Effector memory CD8-positive, alpha-beta T cell (primary cell): ENCODE data around the gene PHACTR4.
"Not testable (repeated sequence)": the region's sequence is repeated elsewhere in the genome, so short reads cannot be mapped to it uniquely, and the experiment has no call there.

Source experiments
- ATAC-seq: fragments of 150-1000 bp; cut with Tn5 transposase; replicated peaks from 2 replicates; pipeline ENCODE4 v1.10.0; 2021; ENCODE audit warnings: mild to moderate bottlenecking, moderate library complexity
- DNase-seq, 3 experiments: peaks; one replicate each; pipeline ENCODE4 v3.0.0; 2021
- H3K27ac Mint-ChIP-seq, 2 donors: one replicate each; pipeline ENCODE4 v1.8.0; 2022; ENCODE audit warnings: mild to moderate bottlenecking in 2 of 2, mixed read lengths in 2 of 2, moderate library complexity in 2 of 2
- H3K27me3 Mint-ChIP-seq, 2 donors: one replicate each; pipeline ENCODE4 v1.8.0; 2022; ENCODE audit warnings: mixed read lengths in 2 of 2
- H3K36me3 Mint-ChIP-seq: one replicate; pipeline ENCODE4 v1.8.0; 2022; ENCODE audit warnings: mild to moderate bottlenecking, moderate library complexity, mixed read lengths; ENCODE audit not compliant: insufficient read depth
- H3K4me1 Mint-ChIP-seq, 2 donors: one replicate each; pipeline ENCODE4 v1.8.0; 2022; ENCODE audit warnings: low read depth in 2 of 2, mixed read lengths in 2 of 2
- H3K4me3 Mint-ChIP-seq, 2 donors: one replicate each; pipeline ENCODE4 v1.8.0; 2022; ENCODE audit warnings: mild to moderate bottlenecking in 2 of 2, mixed read lengths in 2 of 2, moderate library complexity in 2 of 2
- H3K9me3 Mint-ChIP-seq, 2 donors: one replicate each; pipeline ENCODE4 v1.8.0; 2022; ENCODE audit warnings: mixed read lengths in 2 of 2

Gene PHACTR4

GRCh38 chr1:28451011-28451410, 81.5 kb downstream of the PHACTR4 start:
- Mint-ChIP-seq H3K27me3 (no peaks in the 10 kb centered on the region), H3K4me1 (peaks cover 12 to 17% of the 10 kb centered on the region in 2 donors), H3K9me3 (no peaks in the 10 kb centered on the region), H3K27ac (no peak overlapping the region), H3K4me3 (no peak overlapping the region), H3K36me3 (peaks cover 2% of the 10 kb centered on the region)
- DNase-seq (no peak), ATAC-seq (no peak)

- no peaks in the 10 kb centered on the region for H3K27me3 Mint-ChIP-seq
- H3K4me3 Mint-ChIP-seq: no peak overlapping the region
- H3K27ac Mint-ChIP-seq: peak overlapping the region in 1 of 2 donors; percentile 60
- DNase-seq (no peak), ATAC-seq (no peak)
- H3K36me3 Mint-ChIP-seq: peaks cover 8% of the 10 kb centered on the region
- peaks cover 3% of the 10 kb centered on the region in 2 donors for H3K4me1 Mint-ChIP-seq
- no peaks in the 10 kb centered on the region for H3K9me3 Mint-ChIP-seq
Measured at GRCh38 chr1:28456078-28456477, 86.5 kb downstream of the PHACTR4 start.

GRCh38 chr1:28457678-28458077, 88.1 kb downstream of the PHACTR4 start:
- no peak overlapping the region for H3K4me3 Mint-ChIP-seq
- no peaks in the 10 kb centered on the region for H3K9me3 Mint-ChIP-seq
- peaks cover 3% of the 10 kb centered on the region in 2 donors for H3K4me1 Mint-ChIP-seq
- H3K36me3 Mint-ChIP-seq: peaks cover 8% of the 10 kb centered on the region
- peak overlapping the region; percentile 2 to 58 for H3K27ac Mint-ChIP-seq
- DNase-seq: no peak
- ATAC-seq: no peak
- no peaks in the 10 kb centered on the region for H3K27me3 Mint-ChIP-seq

- DNase-seq (no peak), ATAC-seq (no peak)
- Mint-ChIP-seq H3K36me3 (peaks cover 15% of the 10 kb centered on the region), H3K9me3 (no peaks in the 10 kb centered on the region), H3K27ac (peak overlapping the region in 1 of 2 donors; percentile 58), H3K4me3 (no peak overlapping the region), H3K27me3 (no peaks in the 10 kb centered on the region), H3K4me1 (peaks cover 1 to 3% of the 10 kb centered on the region in 2 donors)
Measured at GRCh38 chr1:28458237-28459228, 89.0 kb downstream of the PHACTR4 start.

- DNase-seq: no peak
- Mint-ChIP-seq H3K9me3 (no peaks in the 10 kb centered on the region), H3K4me1 (peaks cover 6 to 7% of the 10 kb centered on the region in 2 donors), H3K36me3 (peaks cover 40% of the 10 kb centered on the region), H3K4me3 (no peak overlapping the region), H3K27me3 (no peaks in the 10 kb centered on the region), H3K27ac (peak overlapping the region in 1 of 2 donors; percentile 60)
- ATAC-seq: no peak
Measured at GRCh38 chr1:28466226-28466778, 96.8 kb downstream of the PHACTR4 start.

GRCh38 chr1:28470146-28470545, 100.6 kb downstream of the PHACTR4 start:
- no peak for ATAC-seq
- Mint-ChIP-seq H3K27me3 (no peaks in the 10 kb centered on the region), H3K27ac (peak overlapping the region in 1 of 2 donors; percentile 60), H3K4me1 (peaks cover 6 to 7% of the 10 kb centered on the region in 2 donors), H3K36me3 (peaks cover 46% of the 10 kb centered on the region), H3K9me3 (no peaks in the 10 kb centered on the region), H3K4me3 (no peak overlapping the region)
- DNase-seq: no peak

GRCh38 chr1:28479497-28479896, 110.0 kb downstream of the PHACTR4 start:
- H3K9me3 Mint-ChIP-seq, ATAC-seq, DNase-seq, H3K27me3 Mint-ChIP-seq, H3K27ac Mint-ChIP-seq, H3K4me1 Mint-ChIP-seq, H3K4me3 Mint-ChIP-seq: not testable (repeated sequence)
- H3K36me3 Mint-ChIP-seq: peaks cover 77% of the 10 kb centered on the region

- no peak for DNase-seq
- Mint-ChIP-seq H3K9me3 (no peaks in the 10 kb centered on the region), H3K27me3 (no peaks in the 10 kb centered on the region), H3K4me3 (no peak overlapping the region), H3K36me3 (peaks cover 80% of the 10 kb centered on the region), H3K27ac (no peak overlapping the region), H3K4me1 (no peaks in the 10 kb centered on the region)
- no peak for ATAC-seq
Measured at GRCh38 chr1:28480308-28480707, 110.8 kb downstream of the PHACTR4 start.

- Mint-ChIP-seq H3K9me3 (no peaks in the 10 kb centered on the region), H3K27me3 (no peaks in the 10 kb centered on the region), H3K36me3 (peaks cover 75% of the 10 kb centered on the region), H3K4me3 (no peak overlapping the region), H3K4me1 (no peaks in the 10 kb centered on the region), H3K27ac (no peak overlapping the region)
- no peak for DNase-seq
- ATAC-seq: no peak
Measured at GRCh38 chr1:28482138-28482537, 112.6 kb downstream of the PHACTR4 start.

GRCh38 chr1:28482702-28483101, 113.2 kb downstream of the PHACTR4 start:
- Mint-ChIP-seq H3K27ac (no peak overlapping the region), H3K36me3 (peaks cover 72% of the 10 kb centered on the region), H3K9me3 (no peaks in the 10 kb centered on the region), H3K4me1 (no peaks in the 10 kb centered on the region), H3K27me3 (no peaks in the 10 kb centered on the region), H3K4me3 (no peak overlapping the region)
- DNase-seq (no peak), ATAC-seq (no peak)

- Mint-ChIP-seq H3K4me3 (no peak overlapping the region), H3K27me3 (no peaks in the 10 kb centered on the region), H3K36me3 (peaks cover 62% of the 10 kb centered on the region), H3K9me3 (no peaks in the 10 kb centered on the region), H3K4me1 (no peaks in the 10 kb centered on the region), H3K27ac (peak overlapping the region in 1 of 2 donors; percentile 66)
- DNase-seq (no peak), ATAC-seq (no peak)
Measured at GRCh38 chr1:28494737-28495136, 125.2 kb downstream of the PHACTR4 start.

- DNase-seq: no peak
- Mint-ChIP-seq H3K27ac (no peak overlapping the region), H3K4me1 (no peaks in the 10 kb centered on the region), H3K36me3 (peaks cover 24% of the 10 kb centered on the region), H3K27me3 (no peaks in the 10 kb centered on the region), H3K4me3 (no peak overlapping the region), H3K9me3 (no peaks in the 10 kb centered on the region)
- ATAC-seq: no peak
Measured at GRCh38 chr1:28499553-28499952, 130.0 kb downstream of the PHACTR4 start.

- no peak overlapping the region for H3K4me3 Mint-ChIP-seq
- peaks cover 11 to 14% of the 10 kb centered on the region in 2 donors for H3K4me1 Mint-ChIP-seq
- ATAC-seq (no peak), DNase-seq (no peak)
- no peaks in the 10 kb centered on the region for H3K27me3 Mint-ChIP-seq
- H3K27ac Mint-ChIP-seq: peak overlapping the region in 1 of 2 donors; percentile 4
- H3K9me3 Mint-ChIP-seq: no peaks in the 10 kb centered on the region
- H3K36me3 Mint-ChIP-seq: peaks cover 36% of the 10 kb centered on the region
Measured at GRCh38 chr1:28501925-28502324, 132.4 kb downstream of the PHACTR4 start.

- no peak overlapping the region for H3K4me3 Mint-ChIP-seq
Measured at GRCh38 chr1:28503117-28503516, 133.6 kb downstream of the PHACTR4 start.

More at GRCh38 chr1:28503117-28503516, 133.6 kb downstream of the PHACTR4 start:
- Mint-ChIP-seq H3K36me3 (peaks cover 40% of the 10 kb centered on the region), H3K4me1 (peaks cover 14 to 24% of the 10 kb centered on the region in 2 donors), H3K27ac (no peak overlapping the region), H3K27me3 (no peaks in the 10 kb centered on the region), H3K9me3 (no peaks in the 10 kb centered on the region)
- DNase-seq: no peak
- no peak for ATAC-seq
